Dermis blood vessel endothelial cell (primary cell): Measurements from ENCODE around the gene APP. TPM values are rescaled to one million over a fixed set of nuclear protein-coding genes. Genes with fewer than 3 reads are reported as not detected.
"Not testable (repeated sequence)": the region's sequence is repeated elsewhere in the genome, so short reads cannot be mapped to it uniquely, and the experiment has no call there.

Source experiments
- DNase-seq: peaks from one replicate; pipeline ENCODE4 v3.0.0; 2010
- total RNA-seq: library from RNA; depleted of rRNA; stranded (reverse); fragments of >200 nt; gene quantifications from 2 replicates; pipeline ENCODE4 v1.2.3, GENCODE V29; 2014

Gene APP
- total RNA-seq, 1 donor from 2014 or later: 1,370 TPM

GRCh38 chr21:26019236-26019635, 151.3 kb downstream of the APP start:
- no peak for DNase-seq

DNA sequence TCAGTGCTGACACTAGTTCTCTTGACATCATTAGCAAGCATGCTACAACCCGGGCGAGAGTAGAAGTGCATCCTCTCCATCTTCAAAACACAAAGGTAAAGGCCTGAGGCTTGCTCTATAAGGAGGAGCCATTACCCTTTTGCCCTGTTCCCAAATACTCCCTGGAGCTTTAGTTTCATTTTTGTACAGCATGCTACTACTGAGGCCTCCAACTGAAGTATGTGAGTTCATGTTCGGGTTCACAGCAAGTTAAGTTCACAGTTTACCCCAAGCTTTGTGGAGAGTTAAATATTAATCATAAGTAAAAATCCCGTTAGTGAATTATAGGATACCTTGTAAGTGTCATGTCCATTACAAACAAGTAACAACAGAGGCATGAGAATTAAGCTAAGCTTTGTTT, 156.6 kb downstream of the APP start:
- DNase-seq: no peak

- DNase-seq: not testable (repeated sequence)
Measured at GRCh38 chr21:26012482-26012881, 158.1 kb downstream of the APP start.

GRCh38 chr21:26011292-26011940, 159.2 kb downstream of the APP start:
- no peak for DNase-seq

DNA sequence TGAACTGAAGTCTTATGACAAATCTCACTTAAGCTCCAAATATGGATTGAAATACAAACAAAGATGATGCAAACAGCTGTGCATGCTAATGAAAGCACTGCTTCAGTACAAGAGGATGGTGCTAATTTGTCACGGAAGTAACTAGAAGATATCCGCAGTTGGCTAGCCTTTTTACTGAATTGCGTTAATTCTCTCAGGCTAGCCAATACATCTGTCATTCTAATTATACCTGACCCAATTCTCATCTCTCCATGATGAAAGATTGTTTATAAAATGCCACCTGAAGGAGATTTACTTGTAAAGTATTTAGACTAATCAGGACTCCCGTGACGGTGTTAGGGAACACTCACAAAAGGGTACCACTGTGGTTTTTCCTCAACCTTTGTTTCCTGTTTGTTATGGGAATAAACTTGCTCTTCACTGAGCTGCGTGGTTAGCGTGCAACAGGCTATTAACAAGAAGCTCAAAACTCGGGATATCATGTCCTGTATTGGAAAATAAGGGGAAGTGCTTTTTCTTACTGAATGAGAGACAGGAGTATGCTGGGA, 162.5 kb downstream of the APP start:
- DNase-seq: peak; percentile 53

DNA sequence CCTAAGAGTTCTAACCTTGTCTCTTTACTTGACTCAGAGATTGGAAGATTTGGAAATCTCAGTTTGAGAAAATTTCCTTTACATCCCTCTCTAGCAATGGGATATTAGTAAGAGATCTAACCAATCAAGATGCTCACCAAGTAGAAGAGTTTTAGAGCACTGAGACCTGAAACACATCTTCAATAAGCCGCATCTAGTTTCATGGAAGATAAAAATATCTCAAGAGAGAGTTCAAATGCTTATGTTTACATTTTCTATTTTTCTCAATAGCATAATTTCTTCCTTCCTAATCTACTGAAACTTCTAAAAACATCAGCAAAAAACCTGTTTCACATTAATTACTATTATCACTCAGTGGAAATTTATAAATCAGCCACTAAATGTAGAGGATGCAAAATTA, 165.1 kb downstream of the APP start:
- no peak for DNase-seq

- no peak for DNase-seq
Measured at GRCh38 chr21:26003404-26003803, 167.2 kb downstream of the APP start.

GRCh38 chr21:26001356-26001755, 169.2 kb downstream of the APP start:
- DNase-seq: no peak

- DNase-seq: no peak
Measured at GRCh38 chr21:25999921-26000582, 170.5 kb downstream of the APP start.

DNA sequence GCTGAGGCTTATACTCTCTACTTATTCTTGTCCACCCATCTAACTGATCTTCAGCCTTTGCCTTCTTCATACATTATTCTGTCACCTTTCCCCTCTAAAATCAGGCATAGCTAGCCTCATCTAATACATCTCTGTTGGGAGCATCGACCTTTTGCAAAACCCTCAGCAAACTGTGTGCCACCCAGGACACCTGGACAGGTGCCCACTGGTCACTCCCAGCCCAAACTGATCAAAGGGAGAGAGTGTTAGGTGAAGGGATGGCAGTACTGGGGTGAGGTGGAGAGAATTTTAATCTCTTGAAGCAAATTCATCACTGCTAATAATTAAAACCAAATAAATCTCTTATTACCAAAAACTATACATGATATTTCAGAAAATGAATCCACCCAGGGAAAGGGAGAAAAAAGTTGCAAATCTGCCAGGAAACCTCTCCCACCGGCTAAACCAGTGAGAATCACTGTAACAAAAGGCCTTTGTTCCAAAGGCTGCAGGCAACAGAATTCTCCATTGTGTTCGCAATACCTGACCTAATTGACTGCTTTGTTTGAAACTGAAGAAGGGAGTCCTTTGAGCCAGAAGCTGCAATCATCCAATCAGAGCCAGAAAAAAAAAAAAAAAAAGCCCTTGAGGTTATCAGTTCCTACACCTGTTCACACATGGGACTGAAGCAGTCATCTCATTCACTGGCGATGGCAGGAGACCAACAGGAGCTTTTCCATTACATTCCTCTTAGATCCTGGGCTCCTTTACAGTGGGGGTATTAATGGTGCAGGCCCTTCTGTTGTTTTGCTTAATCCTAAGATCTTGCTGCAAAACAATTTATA, 172.6 kb downstream of the APP start:
- peak; percentile 72 for DNase-seq

GRCh38 chr21:25995278-25995677, 175.3 kb downstream of the APP start:
- no peak for DNase-seq

DNA sequence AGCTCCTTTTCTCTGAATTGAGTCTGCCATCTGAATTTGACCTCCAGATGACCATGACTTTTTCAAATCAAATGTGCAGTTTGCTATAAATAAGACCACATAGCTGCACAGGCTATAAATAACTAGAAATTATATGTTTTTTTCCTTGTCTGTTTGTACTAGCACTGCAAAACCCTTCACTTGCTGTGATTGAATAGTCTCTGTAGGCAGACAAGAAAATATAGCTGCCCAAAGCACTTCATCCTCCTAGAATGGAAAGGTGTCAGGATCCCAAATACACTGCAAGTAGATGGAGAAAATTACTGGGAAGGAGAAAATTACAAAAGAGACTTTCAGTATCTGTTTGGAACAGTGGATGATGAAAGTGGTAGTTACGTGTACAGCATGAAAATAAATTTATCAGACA, 175.8 kb downstream of the APP start:
- DNase-seq: no peak

GRCh38 chr21:25988738-25989137, 181.8 kb downstream of the APP start:
- no peak for DNase-seq

DNA sequence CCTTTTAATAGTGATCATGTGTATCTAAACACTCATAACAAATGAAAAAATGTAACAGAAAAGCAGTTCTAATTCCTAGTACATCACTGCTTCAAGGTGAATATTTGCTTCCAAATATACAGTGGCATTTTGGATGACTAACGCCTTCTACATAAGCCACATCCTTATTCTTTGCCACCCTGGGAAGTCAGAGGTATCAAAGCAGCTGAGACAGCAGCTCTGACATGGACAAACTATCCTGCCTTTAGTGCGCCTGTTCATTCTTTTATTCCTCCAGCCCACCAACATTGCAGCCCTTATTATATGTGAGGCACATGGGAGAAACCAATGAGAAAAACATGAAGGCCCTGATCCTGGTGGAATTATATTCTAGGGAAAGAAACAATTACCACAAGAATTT, 183.0 kb downstream of the APP start:
- DNase-seq: no peak

GRCh38 chr21:25986928-25987327, 183.6 kb downstream of the APP start:
- no peak for DNase-seq

DNA sequence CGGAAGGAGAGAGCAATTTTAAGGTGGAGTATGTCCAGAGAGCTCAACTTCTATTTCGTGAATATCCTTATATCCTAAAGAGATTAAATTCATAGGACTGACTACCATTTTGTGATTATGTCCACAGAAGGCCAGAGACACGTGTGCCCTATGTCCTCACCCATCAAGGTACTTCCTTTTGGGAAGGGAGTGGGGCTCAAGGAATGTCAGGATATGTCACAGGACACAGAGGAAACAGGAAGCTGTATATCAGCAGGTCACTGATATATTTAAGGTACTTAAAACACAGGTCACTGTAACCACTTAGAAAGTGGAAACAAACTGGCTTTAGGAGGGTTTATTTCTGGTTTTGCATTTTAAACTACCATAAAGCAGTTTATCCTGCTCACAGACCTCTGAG, 184.6 kb downstream of the APP start:
- DNase-seq: peak; percentile 47

DNA sequence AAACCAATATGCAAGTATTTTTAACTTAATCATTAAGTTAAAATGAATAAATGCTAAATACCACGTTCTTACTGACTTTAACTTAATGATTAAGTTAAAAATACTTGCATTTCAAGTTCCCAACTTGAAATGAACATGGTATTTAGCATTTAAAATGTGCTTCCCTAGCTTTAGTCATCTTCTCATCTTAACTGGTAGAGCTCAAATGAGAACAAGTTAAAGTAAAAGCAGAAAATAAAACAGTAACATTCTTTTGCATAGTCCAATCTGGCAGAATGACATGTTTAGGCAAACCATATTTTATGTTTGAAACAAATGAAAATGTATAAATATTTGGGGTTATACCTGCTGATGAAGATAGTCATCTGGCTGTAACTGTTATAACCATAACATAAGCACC, 186.0 kb downstream of the APP start:
- no peak for DNase-seq

DNA sequence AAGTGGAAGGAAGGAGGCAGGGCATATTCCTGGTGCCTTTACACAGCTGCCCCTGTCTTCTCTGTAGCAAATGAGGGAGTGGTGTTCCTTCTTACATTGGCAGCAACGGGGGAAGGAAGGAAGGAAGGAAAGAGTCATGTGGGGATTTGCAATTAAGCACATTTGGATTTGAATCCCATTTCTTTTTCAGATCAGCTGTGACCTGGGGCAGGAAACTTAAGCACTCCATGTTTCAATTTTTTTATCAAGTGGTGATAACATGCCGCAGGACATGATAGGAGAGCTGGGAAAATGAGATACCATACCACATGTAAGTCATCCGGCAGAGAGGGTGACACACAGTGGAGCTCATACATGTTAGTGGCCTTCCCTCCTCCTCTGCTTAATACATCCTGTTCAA, 186.8 kb downstream of the APP start:
- DNase-seq: peak; percentile 81

GRCh38 chr21:25980710-25981109, 189.9 kb downstream of the APP start:
- DNase-seq: no peak

- DNase-seq: peak; percentile 49
Measured at GRCh38 chr21:25979845-25980616, 190.5 kb downstream of the APP start.

- no peak for DNase-seq
Measured at GRCh38 chr21:25977068-25977611, 193.4 kb downstream of the APP start.

DNA sequence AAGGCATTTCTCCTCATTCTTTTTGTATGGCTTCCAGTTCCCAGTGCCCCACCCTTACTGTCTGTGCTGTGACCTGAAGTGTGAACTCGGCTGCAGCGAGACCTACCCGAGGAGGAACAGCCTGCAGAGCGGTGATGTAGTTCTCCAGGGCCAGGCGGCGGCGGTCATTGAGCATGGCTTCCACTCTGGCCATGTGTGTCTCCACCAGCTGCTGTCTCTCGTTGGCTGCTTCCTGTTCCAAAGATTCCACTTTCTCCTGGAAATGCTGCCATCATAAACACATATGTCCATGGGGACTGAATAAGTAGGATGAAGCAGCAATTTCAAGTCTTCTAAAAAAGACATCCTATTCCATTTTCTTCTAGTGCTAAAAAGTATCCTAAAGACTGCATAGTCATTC, 195.6 kb downstream of the APP start:
- DNase-seq: no peak
